Measurements from ENCODE around the gene BCL7B. TPM values are rescaled to one million over a fixed set of nuclear protein-coding genes. Genes with fewer than 3 reads are reported as not detected.

The BCL7B gene
- total and polyA plus RNA-seq, 2 of the 13 experiments (the other 11 are each of a cell fraction or from before 2014, with no cell fraction given), result 24.3 to 38.2 TPM

DNA sequence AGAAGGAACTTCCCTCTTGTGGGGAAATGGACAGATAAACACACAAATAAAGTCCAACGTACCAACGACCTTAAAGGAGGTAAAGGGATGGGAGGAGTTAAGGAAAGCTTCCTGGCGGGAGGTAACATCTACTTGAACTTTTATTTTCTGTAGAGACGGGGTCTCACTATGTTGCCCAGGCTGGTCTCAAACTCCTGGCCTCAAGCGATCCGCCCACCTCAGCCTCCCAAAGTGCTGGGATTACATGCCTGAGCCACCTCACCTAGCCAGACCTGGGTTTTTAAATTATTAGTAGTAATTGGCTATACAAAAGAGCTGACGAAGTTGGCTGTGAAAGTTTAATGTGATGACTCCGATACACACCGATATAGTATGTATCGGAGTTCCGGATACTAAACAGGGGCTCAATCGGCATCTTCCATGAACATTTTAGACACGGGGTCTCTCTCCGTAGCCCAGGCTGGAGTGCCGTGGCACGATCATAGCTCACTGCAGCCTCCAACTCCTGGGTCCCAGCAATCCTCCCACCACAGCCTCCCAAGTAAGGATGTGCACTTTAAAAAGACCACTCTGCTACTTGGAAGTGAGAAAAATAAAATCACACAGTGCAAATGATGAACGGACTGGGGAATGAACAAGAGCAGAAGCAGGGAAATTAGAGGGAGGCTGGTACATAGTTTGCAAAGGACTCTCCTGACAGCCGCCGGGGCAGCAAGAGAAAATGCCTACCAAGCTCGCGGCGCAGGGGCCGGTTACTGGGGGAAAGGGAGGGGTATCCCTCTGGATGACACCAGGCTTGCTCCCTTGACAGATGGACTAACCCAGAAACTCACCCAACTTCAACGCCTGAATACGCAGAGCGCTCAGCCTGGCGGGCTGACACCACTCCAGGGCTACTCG lies 1.0 kb downstream of the BCL7B start (continued):
- TF ChIP-seq, protein P1, sequence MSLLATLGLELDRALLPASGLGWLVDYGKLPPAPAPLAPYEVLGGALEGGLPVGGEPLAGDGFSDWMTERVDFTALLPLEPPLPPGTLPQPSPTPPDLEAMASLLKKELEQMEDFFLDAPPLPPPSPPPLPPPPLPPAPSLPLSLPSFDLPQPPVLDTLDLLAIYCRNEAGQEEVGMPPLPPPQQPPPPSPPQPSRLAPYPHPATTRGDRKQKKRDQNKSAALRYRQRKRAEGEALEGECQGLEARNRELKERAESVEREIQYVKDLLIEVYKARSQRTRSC (CRISPR knock-in tag; IDR thresholded peaks at IDR 0.05; ENCODE audit: low read depth), result 0 out of 2 replicates have a peak, but pooled peaks have one; percentile 2
- TF ChIP-seq NFIB (CRISPR knock-in tag; IDR thresholded peaks at IDR 0.05; ENCODE audit: borderline replicate concordance) (no peak), ZNF567 (CRISPR knock-in tag; IDR thresholded peaks at IDR 0.05; ENCODE audit: borderline replicate concordance) (no peak), XRCC5 (optimal IDR thresholded peaks at IDR 0.05; ENCODE audit: low read length) (peak; percentile 32), ZNF816 (CRISPR knock-in tag; IDR thresholded peaks at IDR 0.05; ENCODE audit: borderline replicate concordance) (0 out of 2 replicates have a peak, but pooled peaks have one; percentile 15), HES4 (CRISPR knock-in tag; IDR thresholded peaks at IDR 0.05; ENCODE audit: borderline replicate concordance) (no peak), ZNF333 (CRISPR knock-in tag; IDR thresholded peaks at IDR 0.05; ENCODE audit: borderline replicate concordance) (no peak), ISL2 (CRISPR knock-in tag; IDR thresholded peaks at IDR 0.05) (no peak), SOX6 (IDR thresholded peaks at IDR 0.05) (no peak), SOX6 (CRISPR knock-in tag; IDR thresholded peaks at IDR 0.05) (peak; percentile 35; the same call in 1 of the 2 replicates), PHF21A (CRISPR knock-in tag; IDR thresholded peaks at IDR 0.05) (0 out of 2 replicates have a peak, but pooled peaks have one; percentile 6), HCFC1 (IDR thresholded peaks at IDR 0.05; ENCODE audit: low read depth, low read length) (no peak), ZNF841 (CRISPR knock-in tag; IDR thresholded peaks at IDR 0.05; ENCODE audit: borderline replicate concordance) (no peak)
- TF ChIP-seq, protein P2, sequence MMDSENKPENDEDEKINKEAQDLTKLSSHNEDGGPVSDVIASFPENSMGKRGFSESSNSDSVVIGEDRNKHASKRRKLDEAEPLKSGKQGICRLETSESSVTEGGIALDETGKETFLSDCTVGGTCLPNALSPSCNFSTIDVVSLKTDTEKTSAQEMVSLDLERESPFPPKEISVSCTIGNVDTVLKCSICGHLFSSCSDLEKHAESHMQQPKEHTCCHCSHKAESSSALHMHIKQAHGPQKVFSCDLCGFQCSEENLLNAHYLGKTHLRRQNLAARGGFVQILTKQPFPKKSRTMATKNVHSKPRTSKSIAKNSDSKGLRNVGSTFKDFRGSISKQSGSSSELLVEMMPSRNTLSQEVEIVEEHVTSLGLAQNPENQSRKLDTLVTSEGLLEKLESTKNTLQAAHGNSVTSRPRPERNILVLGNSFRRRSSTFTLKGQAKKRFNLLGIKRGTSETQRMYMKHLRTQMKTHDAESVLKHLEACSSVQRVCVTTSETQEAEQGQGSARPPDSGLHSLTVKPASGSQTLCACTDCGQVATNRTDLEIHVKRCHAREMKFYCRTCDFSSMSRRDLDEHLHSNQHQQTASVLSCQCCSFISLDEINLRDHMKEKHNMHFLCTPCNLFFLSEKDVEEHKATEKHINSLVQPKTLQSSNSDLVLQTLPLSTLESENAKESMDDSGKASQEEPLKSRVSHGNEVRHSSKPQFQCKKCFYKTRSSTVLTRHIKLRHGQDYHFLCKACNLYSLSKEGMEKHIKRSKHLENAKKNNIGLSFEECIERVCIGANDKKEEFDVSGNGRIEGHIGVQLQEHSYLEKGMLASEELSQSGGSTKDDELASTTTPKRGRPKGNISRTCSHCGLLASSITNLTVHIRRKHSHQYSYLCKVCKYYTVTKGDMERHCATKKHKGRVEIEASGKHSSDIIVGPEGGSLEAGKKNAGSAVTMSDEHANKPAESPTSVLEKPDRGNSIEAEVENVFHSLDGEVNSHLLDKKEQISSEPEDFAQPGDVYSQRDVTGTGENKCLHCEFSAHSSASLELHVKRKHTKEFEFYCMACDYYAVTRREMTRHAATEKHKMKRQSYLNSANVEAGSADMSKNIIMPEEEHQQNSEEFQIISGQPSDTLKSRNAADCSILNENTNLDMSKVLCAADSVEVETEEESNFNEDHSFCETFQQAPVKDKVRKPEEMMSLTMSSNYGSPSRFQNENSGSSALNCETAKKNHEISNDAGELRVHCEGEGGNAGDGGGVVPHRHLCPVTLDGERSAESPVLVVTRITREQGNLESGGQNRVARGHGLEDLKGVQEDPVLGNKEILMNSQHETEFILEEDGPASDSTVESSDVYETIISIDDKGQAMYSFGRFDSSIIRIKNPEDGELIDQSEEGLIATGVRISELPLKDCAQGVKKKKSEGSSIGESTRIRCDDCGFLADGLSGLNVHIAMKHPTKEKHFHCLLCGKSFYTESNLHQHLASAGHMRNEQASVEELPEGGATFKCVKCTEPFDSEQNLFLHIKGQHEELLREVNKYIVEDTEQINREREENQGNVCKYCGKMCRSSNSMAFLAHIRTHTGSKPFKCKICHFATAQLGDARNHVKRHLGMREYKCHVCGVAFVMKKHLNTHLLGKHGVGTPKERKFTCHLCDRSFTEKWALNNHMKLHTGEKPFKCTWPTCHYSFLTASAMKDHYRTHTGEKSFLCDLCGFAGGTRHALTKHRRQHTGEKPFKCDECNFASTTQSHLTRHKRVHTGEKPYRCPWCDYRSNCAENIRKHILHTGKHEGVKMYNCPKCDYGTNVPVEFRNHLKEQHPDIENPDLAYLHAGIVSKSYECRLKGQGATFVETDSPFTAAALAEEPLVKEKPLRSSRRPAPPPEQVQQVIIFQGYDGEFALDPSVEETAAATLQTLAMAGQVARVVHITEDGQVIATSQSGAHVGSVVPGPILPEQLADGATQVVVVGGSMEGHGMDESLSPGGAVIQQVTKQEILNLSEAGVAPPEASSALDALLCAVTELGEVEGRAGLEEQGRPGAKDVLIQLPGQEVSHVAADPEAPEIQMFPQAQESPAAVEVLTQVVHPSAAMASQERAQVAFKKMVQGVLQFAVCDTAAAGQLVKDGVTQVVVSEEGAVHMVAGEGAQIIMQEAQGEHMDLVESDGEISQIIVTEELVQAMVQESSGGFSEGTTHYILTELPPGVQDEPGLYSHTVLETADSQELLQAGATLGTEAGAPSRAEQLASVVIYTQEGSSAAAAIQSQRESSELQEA (CRISPR knock-in tag; IDR thresholded peaks at IDR 0.05; ENCODE audit: not compliant biosample characterization), result no peak
- TF ChIP-seq, protein P3, sequence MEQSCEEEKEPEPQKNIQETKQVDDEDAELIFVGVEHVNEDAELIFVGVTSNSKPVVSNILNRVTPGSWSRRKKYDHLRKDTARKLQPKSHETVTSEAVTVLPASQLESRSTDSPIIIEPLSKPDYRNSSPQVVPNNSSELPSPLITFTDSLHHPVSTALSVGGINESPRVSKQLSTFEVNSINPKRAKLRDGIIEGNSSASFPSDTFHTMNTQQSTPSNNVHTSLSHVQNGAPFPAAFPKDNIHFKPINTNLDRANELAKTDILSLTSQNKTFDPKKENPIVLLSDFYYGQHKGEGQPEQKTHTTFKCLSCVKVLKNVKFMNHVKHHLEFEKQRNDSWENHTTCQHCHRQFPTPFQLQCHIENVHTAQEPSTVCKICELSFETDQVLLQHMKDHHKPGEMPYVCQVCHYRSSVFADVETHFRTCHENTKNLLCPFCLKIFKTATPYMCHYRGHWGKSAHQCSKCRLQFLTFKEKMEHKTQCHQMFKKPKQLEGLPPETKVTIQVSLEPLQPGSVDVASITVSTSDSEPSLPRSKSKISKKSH (CRISPR knock-in tag; IDR thresholded peaks at IDR 0.05; ENCODE audit: borderline replicate concordance), result no peak
- TF ChIP-seq, protein P4, sequence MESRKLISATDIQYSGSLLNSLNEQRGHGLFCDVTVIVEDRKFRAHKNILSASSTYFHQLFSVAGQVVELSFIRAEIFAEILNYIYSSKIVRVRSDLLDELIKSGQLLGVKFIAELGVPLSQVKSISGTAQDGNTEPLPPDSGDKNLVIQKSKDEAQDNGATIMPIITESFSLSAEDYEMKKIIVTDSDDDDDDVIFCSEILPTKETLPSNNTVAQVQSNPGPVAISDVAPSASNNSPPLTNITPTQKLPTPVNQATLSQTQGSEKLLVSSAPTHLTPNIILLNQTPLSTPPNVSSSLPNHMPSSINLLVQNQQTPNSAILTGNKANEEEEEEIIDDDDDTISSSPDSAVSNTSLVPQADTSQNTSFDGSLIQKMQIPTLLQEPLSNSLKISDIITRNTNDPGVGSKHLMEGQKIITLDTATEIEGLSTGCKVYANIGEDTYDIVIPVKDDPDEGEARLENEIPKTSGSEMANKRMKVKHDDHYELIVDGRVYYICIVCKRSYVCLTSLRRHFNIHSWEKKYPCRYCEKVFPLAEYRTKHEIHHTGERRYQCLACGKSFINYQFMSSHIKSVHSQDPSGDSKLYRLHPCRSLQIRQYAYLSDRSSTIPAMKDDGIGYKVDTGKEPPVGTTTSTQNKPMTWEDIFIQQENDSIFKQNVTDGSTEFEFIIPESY (CRISPR knock-in tag; IDR thresholded peaks at IDR 0.05), result no peak
